ENCODE measurements around the gene MSH3. TPM values are rescaled to one million over a fixed set of nuclear protein-coding genes. Genes with fewer than 3 reads are reported as not detected.
"Not testable (repeated sequence)": the region's sequence is repeated elsewhere in the genome, so short reads cannot be mapped to it uniquely, and the experiment has no call there.

The MSH3 gene
- total RNA-seq, 2 donors from 2014 or later = 9.2 to 10.9 TPM

GRCh38 chr5:80780761-80781285 lies 126.4 kb downstream of the MSH3 start:
- 93 to 98% methylated on average over 8 of the region's 8 CpGs for WGBS, 2 donors

GRCh38 chr5:80781356-80781755 lies 126.9 kb downstream of the MSH3 start:
- Histone ChIP-seq H3K27ac (no peak overlapping the region), H3K4me1 (no peaks in the 10 kb centered on the region), H3K27me3 (no peaks in the 10 kb centered on the region), H3K9me3 (no peaks in the 10 kb centered on the region), H3K36me3 (replicated peaks in 1 of 2; ENCODE audit: insufficient read depth in 1 of 2, low read depth in 2 of 2) (peaks cover 0 to 2% of the 10 kb centered on the region in 2 donors), H3K4me3 (no peak overlapping the region)
- TF ChIP-seq CTCF (IDR thresholded peaks at IDR 0.05) = no peak
- no peak for TF ChIP-seq POLR2A (IDR thresholded peaks at IDR 0.05)
- ATAC-seq = no peak
- DNase-seq = no peak
- 94 to 100% methylated on average over 1 of the region's 1 CpG for WGBS, 2 donors
- intact Hi-C loops (cut with DNase I) = no loop called here

More at GRCh38 chr5:80780761-80781285, 126.4 kb downstream of the MSH3 start:
- TF ChIP-seq POLR2A (IDR thresholded peaks at IDR 0.05) = no peak
- TF ChIP-seq CTCF (IDR thresholded peaks at IDR 0.05) = no peak
- ATAC-seq (no peak), DNase-seq (no peak)
- Histone ChIP-seq H3K27ac (no peak overlapping the region), H3K4me3 (no peak overlapping the region), H3K9me3 (no peaks in the 10 kb centered on the region), H3K36me3 (replicated peaks in 1 of 2; ENCODE audit: insufficient read depth in 1 of 2, low read depth in 2 of 2) (peaks cover 0 to 2% of the 10 kb centered on the region in 2 donors), H3K27me3 (no peaks in the 10 kb centered on the region), H3K4me1 (no peaks in the 10 kb centered on the region)
- intact Hi-C loops (cut with DNase I) = no loop called here

GRCh38 chr5:80782626-80783025 lies 128.2 kb downstream of the MSH3 start:
- H3K27me3 ChIP-seq = no peaks in the 10 kb centered on the region
- no peaks in the 10 kb centered on the region for H3K9me3 ChIP-seq
- DNase-seq (no peak), ATAC-seq (no peak)
- H3K4me3 ChIP-seq = no peak overlapping the region
- intact Hi-C loops (cut with DNase I) = no loop called here
- no peaks in the 10 kb centered on the region for H3K4me1 ChIP-seq
- no peak for TF ChIP-seq CTCF (IDR thresholded peaks at IDR 0.05)
- no peak for TF ChIP-seq POLR2A (IDR thresholded peaks at IDR 0.05)
- H3K27ac ChIP-seq = no peak overlapping the region
- peaks cover 0 to 2% of the 10 kb centered on the region in 2 donors for H3K36me3 ChIP-seq (replicated peaks in 1 of 2; ENCODE audit: insufficient read depth in 1 of 2, low read depth in 2 of 2)

- ATAC-seq; DNase-seq; H3K36me3 ChIP-seq (replicated peaks in 1 of 2; ENCODE audit: insufficient read depth in 1 of 2, low read depth in 2 of 2); H3K9me3 ChIP-seq; H3K27ac ChIP-seq; intact Hi-C loops (cut with DNase I); H3K4me1 ChIP-seq; H3K4me3 ChIP-seq; H3K27me3 ChIP-seq: not testable (repeated sequence)
- WGBS, 2 donors = 92 to 97% methylated on average over 7 of the region's 8 CpGs
Measured at GRCh38 chr5:80783751-80784150, 129.3 kb downstream of the MSH3 start.

- WGBS, 2 donors = 93 to 96% methylated on average over 4 of the region's 4 CpGs
- Histone ChIP-seq H3K4me3 (no peak overlapping the region), H3K27ac (no peak overlapping the region), H3K36me3 (replicated peaks in 1 of 2; ENCODE audit: insufficient read depth in 1 of 2, low read depth in 2 of 2) (peaks cover 0 to 2% of the 10 kb centered on the region in 2 donors), H3K9me3 (no peaks in the 10 kb centered on the region), H3K4me1 (no peaks in the 10 kb centered on the region), H3K27me3 (no peaks in the 10 kb centered on the region)
- no peak for ATAC-seq
- DNase-seq = no peak
- TF ChIP-seq POLR2A (IDR thresholded peaks at IDR 0.05) = no peak
- no peak for TF ChIP-seq CTCF (IDR thresholded peaks at IDR 0.05)
- intact Hi-C loops (cut with DNase I) = no loop called here
Measured at GRCh38 chr5:80784451-80784850, 130.0 kb downstream of the MSH3 start.

GRCh38 chr5:80789319-80790016 lies 135.0 kb downstream of the MSH3 start:
- H3K36me3 ChIP-seq (replicated peaks in 1 of 2; ENCODE audit: insufficient read depth in 1 of 2, low read depth in 2 of 2); H3K27ac ChIP-seq; H3K4me3 ChIP-seq; H3K27me3 ChIP-seq; ATAC-seq; H3K9me3 ChIP-seq; intact Hi-C loops (cut with DNase I); DNase-seq; H3K4me1 ChIP-seq: not testable (repeated sequence)
- WGBS, 2 donors = 96 to 97% methylated on average over 7 of the region's 7 CpGs

All from body of pancreas (tissue), 4 donors.